ENCODE results near the gene PHF2. TPM values are rescaled to one million over a fixed set of nuclear protein-coding genes. Genes with fewer than 3 reads are reported as not detected.
A peak's percentile ranks its signal among the peaks of the same experiment; 100 is the strongest.
"Not testable (repeated sequence)": the region's sequence is repeated elsewhere in the genome, so short reads cannot be mapped to it uniquely, and the experiment has no call there.

Gene PHF2
- total RNA-seq, 2 donors from 2014 or later: 22.7 to 23.4 TPM

GRCh38 chr9:93670208-93671019 lies 94.0 kb downstream of the PHF2 start:
- H3K4me1 ChIP-seq: no peaks in the 10 kb centered on the region
- no peak overlapping the region for H3K27ac ChIP-seq
- H3K36me3 ChIP-seq: no peaks in the 10 kb centered on the region
- intact Hi-C loops (cut with DNase I): no loop called here
- no peak overlapping the region for H3K9ac ChIP-seq (ENCODE audit: low read depth in 2 of 2, low read length in 2 of 2)
- H3K27me3 ChIP-seq: no peaks in the 10 kb centered on the region
- peak; percentile 11 for DNase-seq
- TF ChIP-seq CTCF (IDR thresholded peaks at IDR 0.05): no peak
- H3K4me3 ChIP-seq: no peak overlapping the region
- no peaks in the 10 kb centered on the region for H3K9me3 ChIP-seq

GRCh38 chr9:93671020-93671338 lies 94.6 kb downstream of the PHF2 start:
- DNase-seq: no peak
- intact Hi-C loops (cut with DNase I): no loop called here
- H3K4me3 ChIP-seq: no peak overlapping the region
- H3K27me3 ChIP-seq: no peaks in the 10 kb centered on the region
- no peaks in the 10 kb centered on the region for H3K36me3 ChIP-seq
- no peak for TF ChIP-seq CTCF (IDR thresholded peaks at IDR 0.05)
- H3K9me3 ChIP-seq: no peaks in the 10 kb centered on the region
- no peaks in the 10 kb centered on the region for H3K4me1 ChIP-seq
- no peak overlapping the region for H3K27ac ChIP-seq
- no peak overlapping the region for H3K9ac ChIP-seq (ENCODE audit: low read depth in 2 of 2, low read length in 2 of 2)

DNA sequence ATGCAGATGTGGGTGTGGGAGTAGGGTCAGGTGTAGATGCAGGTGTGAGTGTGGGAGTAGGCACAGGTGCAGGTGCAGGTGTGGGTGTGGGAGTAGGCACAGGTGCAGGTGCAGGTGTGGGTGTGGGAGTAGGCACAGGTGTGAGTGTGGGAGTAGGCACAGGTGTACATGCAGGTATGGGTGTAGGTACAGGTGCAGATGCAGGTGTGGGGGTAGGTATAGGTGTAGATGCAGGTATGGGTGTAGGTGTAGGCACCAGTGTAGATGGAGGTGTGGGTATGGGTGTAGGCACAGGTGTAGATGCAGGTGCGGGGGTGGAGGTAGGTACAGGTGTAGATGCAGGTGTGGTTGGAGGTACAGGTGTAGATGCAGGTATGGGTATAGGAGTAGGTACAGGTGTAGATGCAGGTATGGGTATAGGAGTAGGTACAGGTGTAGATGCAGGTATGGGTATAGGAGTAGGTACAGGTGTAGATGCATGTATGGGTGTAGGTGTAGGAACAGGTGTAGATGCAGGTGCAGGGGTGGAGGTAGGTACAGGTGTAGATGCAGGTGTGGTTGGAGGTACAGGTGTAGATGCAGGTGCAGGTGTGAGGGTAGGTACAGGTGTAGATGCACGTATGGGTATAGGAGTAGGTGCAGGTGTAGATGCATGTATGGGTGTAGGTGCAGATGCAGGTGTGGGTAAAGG lies 96.1 kb downstream of the PHF2 start:
- H3K9ac ChIP-seq (ENCODE audit: low read depth in 2 of 2, low read length in 2 of 2); DNase-seq; H3K4me1 ChIP-seq; H3K9me3 ChIP-seq; H3K36me3 ChIP-seq; intact Hi-C loops (cut with DNase I); H3K27ac ChIP-seq; H3K27me3 ChIP-seq; H3K4me3 ChIP-seq: not testable (repeated sequence)

- H3K36me3 ChIP-seq: no peaks in the 10 kb centered on the region
- intact Hi-C loops (cut with DNase I): no loop called here
- H3K4me3 ChIP-seq: no peak overlapping the region
- no peaks in the 10 kb centered on the region for H3K9me3 ChIP-seq
- no peak overlapping the region for H3K9ac ChIP-seq (ENCODE audit: low read depth in 2 of 2, low read length in 2 of 2)
- TF ChIP-seq CTCF (IDR thresholded peaks at IDR 0.05): no peak
- H3K27me3 ChIP-seq: no peaks in the 10 kb centered on the region
- no peaks in the 10 kb centered on the region for H3K4me1 ChIP-seq
- H3K27ac ChIP-seq: no peak overlapping the region
- peak; percentile 12 for DNase-seq
Measured at GRCh38 chr9:93673021-93673838, 96.8 kb downstream of the PHF2 start.

DNA sequence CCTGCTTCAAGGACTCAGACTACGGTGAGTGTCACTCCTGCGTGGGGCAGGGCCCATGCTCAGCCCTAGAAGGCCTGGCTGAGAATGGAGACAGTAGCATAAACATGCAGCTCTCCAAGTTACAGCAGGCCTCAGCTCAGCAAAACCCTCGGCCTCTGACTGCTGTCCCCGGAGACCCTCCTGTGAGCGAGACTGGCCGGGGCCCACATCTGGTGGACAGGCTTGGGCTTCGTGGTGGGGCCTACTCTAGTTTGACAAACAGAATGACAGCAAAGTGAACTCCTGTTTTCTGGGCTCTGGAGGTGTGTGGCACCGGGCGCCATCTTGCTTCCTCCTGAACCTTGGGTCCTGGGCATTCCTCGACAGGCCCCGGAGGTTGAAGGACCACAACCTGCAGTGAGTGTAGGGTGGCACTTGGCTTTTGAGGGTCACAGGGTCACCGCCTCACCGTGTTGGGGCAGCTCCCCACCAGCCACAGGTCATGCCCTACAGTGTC lies 97.5 kb downstream of the PHF2 start:
- no peaks in the 10 kb centered on the region for H3K27me3 ChIP-seq

More for the DNA sequence above, 97.5 kb downstream of the PHF2 start:
- Histone ChIP-seq H3K36me3 (no peaks in the 10 kb centered on the region), H3K9ac (ENCODE audit: low read depth in 2 of 2, low read length in 2 of 2) (no peak overlapping the region), H3K4me3 (no peak overlapping the region), H3K27ac (no peak overlapping the region), H3K9me3 (no peaks in the 10 kb centered on the region), H3K4me1 (no peaks in the 10 kb centered on the region)
- TF ChIP-seq CTCF (IDR thresholded peaks at IDR 0.05): no peak
- peak; percentile 12 for DNase-seq
- intact Hi-C loops (cut with DNase I): no loop called here

Data from colonic mucosa (tissue), 4 donors.